NCI-H2107 (cell line): ENCODE measurements around the gene MAGEA1.
"Not testable (repeated sequence)": the region's sequence is repeated elsewhere in the genome, so short reads cannot be mapped to it uniquely, and the experiment has no call there.

Source experiments
- DNase-seq: peaks from one replicate; lab custom pipeline; 2025; lab: John Stamatoyannopoulos, UW

Gene MAGEA1

DNA sequence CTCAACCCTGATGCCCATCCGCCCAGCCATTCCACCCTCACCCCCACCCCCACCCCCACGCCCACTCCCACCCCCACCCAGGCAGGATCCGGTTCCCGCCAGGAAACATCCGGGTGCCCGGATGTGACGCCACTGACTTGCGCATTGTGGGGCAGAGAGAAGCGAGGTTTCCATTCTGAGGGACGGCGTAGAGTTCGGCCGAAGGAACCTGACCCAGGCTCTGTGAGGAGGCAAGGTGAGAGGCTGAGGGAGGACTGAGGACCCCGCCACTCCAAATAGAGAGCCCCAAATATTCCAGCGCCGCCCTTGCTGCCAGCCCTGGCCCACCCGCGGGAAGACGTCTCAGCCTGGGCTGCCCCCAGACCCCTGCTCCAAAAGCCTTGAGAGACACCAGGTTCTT is at the start of gene MAGEA1:
Gene MAGEA1 (plus strand): TSS at position 154 of the 400 bp plus-strand sequence. CDS start 3,106 bp downstream, outside the sequence.
- DNase-seq: no peak

- not testable (repeated sequence) for DNase-seq
Observed at GRCh38 chrX:153132924-153133323, 46.2 kb upstream of the MAGEA1 start.

DNA sequence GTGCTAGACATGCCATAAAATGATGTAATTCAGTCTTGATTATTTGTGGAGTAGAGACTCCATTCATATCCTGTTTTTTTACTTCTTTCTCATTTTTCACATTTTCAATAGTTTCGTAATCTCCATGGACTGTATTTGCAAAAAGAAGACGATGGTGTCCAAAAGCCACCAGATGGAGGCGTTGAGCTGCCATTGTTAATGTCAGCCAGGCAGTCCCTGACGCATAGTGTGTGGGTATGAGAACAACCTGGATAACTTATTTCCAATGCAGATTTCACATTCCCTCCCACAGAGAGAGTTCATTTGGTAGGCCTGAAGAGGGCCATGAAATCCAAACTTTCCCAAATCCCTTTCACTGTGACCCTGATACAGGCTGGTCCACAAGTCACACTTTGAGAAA is 40.0 kb upstream of the MAGEA1 start:
- DNase-seq: not testable (repeated sequence)

DNA sequence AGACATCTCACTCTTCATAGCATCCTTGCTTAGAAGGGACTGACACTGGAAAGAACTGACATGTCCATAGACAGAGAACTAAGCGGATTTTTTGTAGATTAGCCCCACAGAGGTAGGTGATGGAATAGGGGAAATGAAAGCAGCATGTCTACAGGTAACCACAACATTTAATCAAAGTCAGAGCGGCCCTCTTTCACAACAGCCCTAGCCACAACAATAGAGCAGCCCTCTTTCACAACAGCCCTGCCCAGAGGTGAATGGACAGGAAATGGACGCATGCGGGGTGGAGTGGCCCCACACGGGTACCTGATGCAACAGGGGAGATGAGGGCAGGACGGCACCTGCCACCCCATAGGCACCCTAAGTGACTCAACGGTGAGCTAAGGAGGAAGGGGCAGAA is 32.8 kb upstream of the MAGEA1 start:
- not testable (repeated sequence) for DNase-seq

DNA sequence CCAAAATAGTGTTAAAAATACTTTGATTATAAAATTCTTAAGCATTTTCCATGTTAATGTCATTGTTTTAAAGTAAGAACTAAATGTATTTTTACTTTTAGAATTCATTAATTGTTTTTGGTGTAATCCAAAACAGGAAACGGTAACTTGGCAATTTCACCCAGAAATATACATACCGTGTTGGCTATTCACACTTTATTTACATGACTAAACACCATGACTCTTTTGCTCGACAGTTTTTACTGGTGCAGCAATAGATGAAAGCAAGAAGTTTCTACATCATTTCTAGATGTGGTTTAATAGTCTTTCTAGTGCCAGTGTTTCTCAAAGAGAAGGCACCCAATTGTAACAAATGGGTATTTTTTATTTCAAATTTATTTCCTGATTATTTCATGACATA is 25.6 kb upstream of the MAGEA1 start:
- no peak for DNase-seq

DNA sequence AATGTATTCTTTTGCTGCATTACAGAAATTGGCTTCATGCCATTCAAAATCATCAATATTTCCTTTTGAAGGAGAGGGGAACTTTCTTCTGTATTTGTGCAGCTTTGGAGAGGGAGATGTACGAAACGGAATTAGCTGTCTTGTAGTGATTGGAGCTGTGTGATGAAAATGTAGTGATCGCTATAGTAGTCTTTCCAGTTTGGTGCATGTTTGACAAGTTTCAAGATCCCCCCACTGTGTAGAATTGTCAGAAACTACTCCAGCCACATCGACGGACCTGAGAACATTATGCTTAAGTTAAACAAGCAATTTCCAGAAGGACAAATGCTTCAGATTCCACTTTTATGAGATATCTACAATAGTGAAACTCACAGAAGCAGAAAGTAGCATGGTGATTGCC is 21.6 kb upstream of the MAGEA1 start:
- no peak for DNase-seq

GRCh38 chrX:153158319-153158718 is 20.8 kb upstream of the MAGEA1 start:
- no peak for DNase-seq

- DNase-seq: no peak
Observed at GRCh38 chrX:153161952-153162351, 17.1 kb upstream of the MAGEA1 start.

DNA sequence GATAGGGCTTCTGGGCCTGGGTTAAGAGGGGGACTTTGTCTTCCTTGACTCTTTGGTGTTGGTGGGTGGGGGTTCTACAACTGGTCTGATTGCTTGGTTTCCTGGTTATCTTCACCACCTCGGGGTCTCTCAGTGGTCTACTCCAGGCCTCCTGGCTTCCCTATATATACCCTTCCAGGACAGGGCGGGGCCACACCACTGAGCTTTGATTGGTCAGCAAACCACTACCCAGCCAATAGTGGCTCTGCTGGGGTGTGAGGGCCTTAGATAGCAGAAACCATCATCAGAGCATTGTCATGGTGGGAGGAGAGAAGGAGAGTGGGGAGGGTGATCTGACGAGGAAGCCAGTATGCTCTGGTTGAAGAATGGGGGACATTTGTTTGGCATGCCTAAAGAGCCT is 14.4 kb upstream of the MAGEA1 start:
- no peak for DNase-seq

GRCh38 chrX:153168423-153168822 is 10.7 kb upstream of the MAGEA1 start:
- DNase-seq: not testable (repeated sequence)

- DNase-seq: no peak
Observed at GRCh38 chrX:153181822-153182221, 2.7 kb downstream of the MAGEA1 start.

GRCh38 chrX:153184787-153185186 is 5.7 kb downstream of the MAGEA1 start:
- peak; percentile 6 for DNase-seq

GRCh38 chrX:153190381-153190780 is 11.3 kb downstream of the MAGEA1 start:
- DNase-seq: no peak

DNA sequence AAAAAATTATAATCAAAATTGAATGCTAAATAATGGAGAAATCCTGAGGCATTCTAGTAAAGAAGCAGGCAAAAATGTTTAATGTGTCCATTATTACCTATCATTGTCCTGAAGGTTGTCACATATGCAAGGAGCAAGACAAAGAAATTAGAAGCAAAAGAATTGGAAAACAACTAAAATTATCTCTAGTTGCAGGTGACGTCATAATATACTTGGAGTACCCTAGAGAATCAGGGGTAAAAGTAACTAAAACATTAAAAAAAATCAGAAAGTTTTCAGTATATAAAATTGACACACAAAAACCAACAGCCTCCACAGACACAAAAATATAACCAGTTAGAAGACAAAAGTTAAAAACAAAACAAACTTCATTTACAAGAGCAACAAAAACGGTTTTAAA is 21.4 kb downstream of the MAGEA1 start:
- DNase-seq: no peak

DNA sequence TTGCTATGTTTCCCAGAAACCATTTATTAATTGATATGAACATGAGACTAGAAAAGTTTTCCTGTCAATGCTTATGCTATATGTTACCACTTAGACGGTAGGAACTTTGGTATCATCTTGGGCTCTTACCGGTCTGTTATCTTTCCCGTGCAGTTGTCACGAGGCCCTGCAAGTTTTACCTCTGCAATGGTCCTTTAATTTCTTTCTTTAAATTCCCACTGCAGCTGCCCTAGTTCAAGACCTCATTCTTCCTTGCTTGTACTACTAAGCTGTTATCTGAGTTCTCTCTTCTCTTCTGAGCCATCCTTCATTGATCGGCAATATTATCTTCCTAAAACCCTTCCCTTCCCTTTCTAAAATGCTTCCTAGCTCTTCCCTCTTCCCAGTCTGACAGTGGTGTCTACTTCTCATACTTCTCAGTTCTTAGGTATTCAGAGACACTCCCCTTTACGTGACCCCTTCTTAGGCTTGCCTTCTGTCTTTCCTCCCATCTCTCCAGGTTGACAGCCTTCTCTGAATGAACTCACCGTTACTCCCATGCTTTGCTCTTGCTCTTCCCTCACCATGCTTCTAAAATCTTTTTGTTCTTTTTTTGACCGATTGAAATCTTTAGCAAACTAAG is 27.5 kb downstream of the MAGEA1 start:
- DNase-seq: no peak

- DNase-seq: no peak
Observed at GRCh38 chrX:153209347-153209746, 30.3 kb downstream of the MAGEA1 start.

GRCh38 chrX:153214934-153215333 is 35.9 kb downstream of the MAGEA1 start:
- DNase-seq: no peak

GRCh38 chrX:153216926-153217325 is 37.8 kb downstream of the MAGEA1 start:
- no peak for DNase-seq

- no peak for DNase-seq
Observed at GRCh38 chrX:153225438-153226098, 46.5 kb downstream of the MAGEA1 start.

DNA sequence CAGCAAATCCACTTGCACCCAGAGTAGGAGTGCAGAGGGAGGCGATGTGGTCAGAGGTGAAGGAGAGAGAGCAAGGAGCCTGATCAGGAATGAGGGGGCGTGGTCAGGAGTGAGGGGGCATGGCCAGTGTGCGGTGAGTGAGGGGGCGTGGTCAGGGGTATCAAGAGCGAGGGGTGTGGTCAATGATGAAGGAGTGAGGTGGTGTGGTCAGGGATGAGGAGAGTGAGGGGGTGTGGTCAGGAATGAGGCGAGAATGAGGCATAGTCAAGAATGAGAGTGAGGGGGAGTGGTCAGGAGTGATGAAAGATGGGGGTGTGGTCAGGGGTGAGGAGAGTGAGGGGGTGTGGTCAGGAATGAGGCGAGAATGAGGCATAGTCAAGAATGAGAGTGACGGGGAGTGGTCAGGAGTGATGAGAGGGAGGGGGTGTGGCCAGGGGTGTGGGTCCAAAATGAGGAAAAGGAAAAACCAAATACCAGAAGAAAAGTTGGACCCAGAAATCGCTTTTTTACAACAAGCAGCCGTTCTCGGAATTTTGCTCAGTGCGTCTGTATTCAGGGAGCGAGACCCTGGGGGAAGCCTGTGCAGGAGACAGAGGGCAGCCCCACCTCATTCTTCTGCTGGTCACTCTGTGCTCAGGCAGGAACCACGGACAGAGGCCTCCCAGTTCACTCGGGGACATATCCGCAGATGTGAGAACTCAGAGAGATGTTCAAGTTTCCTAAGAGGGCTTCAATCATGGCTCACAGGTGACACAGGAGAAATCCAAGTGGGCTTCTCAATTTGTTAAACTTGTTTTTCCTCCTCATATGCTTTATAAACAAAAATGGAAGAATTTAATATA is 47.5 kb downstream of the MAGEA1 start:
- no peak for DNase-seq
